Hypothalamus (tissue), 51 donors: ENCODE measurements around the gene TNNI2.

Experiments used
- DNase-seq, 51 donors: peaks; one replicate each; lab custom pipeline; 2025; lab: John Stamatoyannopoulos, UW

The TNNI2 gene

GRCh38 chr11:1857064-1857463 lies 18.3 kb downstream of the TNNI2 start:
- no peak for DNase-seq

DNA sequence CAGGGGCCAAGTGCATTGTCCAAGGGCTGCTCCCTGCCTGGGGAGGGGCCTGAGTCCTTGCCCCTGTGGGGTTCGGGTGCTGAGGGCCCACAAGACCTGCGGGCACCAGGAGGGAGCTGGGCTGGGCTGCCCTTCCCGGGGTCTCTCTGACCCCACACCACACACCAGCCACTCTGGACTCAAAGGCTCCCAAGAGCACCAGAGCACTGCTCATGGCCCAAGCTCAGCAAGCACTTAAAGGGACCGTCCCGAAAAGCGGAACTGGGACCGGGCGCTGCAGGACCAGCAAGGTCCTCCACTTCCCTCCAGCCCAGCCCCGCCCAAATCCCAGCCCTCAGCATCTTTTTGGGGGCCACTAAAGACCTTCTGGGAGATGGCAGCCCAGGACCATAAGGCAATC lies 19.4 kb downstream of the TNNI2 start:
- peak in 1 of 51 donors; percentile 18 for DNase-seq

- no peak for DNase-seq
Observed at GRCh38 chr11:1858576-1858975, 19.8 kb downstream of the TNNI2 start.

GRCh38 chr11:1859004-1859403 lies 20.2 kb downstream of the TNNI2 start:
- no peak for DNase-seq

GRCh38 chr11:1860108-1860507 lies 21.3 kb downstream of the TNNI2 start:
- no peak for DNase-seq

DNA sequence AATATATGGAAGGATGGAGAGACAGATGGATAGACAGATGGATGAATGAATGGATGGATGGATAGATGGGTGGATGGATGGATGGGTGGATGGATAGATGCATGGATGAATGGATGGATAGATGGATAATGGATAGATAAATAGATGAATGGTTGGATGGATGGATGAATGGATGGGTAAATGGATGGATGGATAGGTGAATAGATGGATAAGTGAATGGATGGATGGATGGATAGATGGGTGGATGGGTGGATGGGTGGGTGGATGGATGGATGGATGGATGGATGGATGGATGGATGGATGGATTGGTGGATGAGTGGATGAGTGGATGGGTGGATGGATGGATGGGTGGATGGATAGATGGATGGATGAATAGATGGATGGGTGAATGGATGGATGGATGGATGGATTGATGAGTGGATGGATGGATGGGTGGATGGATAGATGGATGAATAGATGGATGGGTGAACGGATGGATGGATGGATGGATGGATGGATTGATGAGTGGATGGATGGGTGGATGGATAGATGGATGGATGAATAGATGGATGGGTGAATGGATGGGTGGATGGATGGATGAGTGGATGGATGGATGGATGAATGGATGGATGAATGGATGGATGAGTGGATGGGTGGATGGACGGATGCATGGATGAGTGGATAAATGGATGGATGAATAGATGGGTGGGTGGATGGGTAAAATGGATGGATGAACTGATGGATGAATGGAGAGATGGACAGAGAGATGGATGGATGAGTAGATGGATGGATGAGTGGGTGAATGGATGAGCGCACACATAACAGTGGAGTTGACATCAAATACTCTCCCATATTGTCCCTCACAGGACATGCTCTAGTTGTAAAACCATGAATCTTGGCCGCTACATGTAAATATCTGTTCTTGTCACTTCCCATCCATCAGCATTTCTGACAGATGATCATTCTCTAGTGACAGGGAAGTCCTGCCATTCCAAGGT lies 22.9 kb downstream of the TNNI2 start:
- DNase-seq = no peak

- no peak for DNase-seq
Observed at GRCh38 chr11:1862588-1863351, 24.0 kb downstream of the TNNI2 start.

- DNase-seq = peak in 36 of 51 donors; percentile 19 to 78 (median 58)
Observed at GRCh38 chr11:1863352-1864216, 24.8 kb downstream of the TNNI2 start.

DNA sequence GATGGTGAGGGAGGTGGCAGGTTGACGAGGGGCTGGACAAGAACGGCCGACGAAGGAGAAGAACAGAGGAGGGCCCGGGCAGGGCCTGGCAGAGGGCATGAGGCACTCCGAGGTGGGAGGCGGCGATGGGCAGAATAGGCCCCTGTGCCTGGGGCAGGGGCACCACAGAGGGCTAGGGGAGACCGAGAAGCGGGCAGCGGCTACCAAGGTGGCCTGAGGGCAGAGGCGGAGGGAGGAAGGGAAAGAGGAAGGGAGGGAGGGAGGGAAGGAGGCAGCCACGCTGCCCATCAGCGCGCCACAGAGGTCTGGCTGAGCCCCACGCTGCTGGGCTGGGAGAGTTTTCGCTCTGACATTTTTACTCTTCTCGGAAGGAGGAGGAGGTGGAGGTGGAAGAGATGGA lies 25.4 kb downstream of the TNNI2 start:
- no peak for DNase-seq

- DNase-seq = peak in 3 of 51 donors; percentile 30 to 31 (median 31)
Observed at GRCh38 chr11:1864831-1865665, 26.3 kb downstream of the TNNI2 start.

- DNase-seq = no peak
Observed at GRCh38 chr11:1866226-1866625, 27.4 kb downstream of the TNNI2 start.

- no peak for DNase-seq
Observed at GRCh38 chr11:1866776-1867175, 28.0 kb downstream of the TNNI2 start.

DNA sequence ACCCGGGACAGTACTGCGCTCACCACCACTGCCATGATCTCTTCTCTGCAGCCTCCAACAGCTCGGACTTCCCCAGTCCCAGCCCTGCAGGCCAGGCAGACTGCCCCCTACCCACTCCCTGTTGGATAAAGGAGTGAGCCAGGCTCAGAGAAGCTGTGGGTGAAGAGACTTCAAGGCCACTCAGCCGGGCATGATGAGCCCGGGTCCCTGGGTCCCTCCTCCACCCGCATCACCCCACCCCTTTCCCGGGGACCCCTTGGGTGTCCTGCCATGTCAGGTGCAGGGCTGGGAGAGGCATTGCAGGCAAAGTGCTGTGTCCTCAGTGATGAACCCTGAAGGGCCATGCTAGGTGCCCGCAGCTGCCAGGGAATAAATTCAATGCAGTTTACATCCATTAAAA lies 28.6 kb downstream of the TNNI2 start:
- DNase-seq = no peak

DNA sequence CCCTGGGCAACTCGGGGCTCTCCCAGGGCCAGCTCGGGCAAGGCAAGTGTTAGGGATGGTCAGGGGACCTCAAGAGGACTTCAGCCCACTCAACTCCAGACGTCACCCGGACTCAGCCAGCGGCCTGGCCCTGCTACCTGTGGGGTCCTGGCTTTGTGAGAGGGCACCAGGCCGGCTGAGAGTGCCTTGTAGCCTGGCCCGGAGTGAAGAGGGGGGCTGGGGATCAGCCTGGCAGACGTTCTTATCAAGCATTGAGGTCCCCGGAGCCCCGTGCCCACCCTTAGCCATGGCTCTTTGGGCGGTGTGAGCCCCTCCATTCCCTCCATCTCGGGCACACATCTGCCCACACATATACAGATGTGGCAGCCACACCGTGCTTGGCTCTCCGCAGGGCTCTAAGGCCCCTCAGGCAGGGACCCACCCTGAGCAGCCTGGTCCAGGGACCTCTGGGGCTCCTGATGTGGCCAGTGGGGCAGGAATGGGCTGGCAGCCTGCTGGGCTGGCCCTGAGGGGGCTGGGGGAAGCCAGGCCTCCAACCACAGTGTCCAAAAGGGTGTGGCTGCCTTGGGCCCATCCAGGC lies 29.4 kb downstream of the TNNI2 start:
- no peak for DNase-seq

DNA sequence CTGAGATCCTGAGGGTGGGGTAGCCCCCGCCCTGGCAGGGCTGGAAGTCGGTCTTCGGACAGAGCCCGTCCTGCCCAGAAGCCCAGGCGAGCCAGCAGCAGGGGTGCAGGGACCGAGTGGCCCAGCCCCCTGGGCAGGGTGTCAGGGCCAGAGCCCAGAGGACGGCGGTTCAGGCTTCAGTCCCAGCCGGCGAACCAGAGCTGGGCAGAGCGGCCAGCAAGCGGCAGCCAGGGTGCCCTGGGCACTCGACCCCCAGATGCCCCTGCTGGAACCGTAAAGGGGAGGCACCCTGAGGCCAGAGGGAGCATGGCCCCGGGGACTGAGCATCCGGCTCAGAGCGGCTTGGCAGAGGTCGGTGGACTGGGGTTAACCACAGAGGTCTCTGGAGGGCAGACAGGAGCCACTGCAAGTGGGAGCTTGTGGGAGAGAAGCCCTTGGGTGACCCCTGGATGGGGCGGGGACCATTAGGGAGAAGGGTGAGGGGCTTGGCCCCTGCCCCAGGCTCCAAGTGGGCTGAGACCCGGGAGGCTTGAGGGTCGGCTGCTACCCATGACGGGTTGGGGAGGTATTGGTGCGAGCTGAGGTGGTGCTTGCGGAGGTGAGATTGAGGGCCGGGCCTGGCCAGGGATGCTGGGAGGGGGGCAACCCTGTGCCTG lies 30.0 kb downstream of the TNNI2 start:
- no peak for DNase-seq

DNA sequence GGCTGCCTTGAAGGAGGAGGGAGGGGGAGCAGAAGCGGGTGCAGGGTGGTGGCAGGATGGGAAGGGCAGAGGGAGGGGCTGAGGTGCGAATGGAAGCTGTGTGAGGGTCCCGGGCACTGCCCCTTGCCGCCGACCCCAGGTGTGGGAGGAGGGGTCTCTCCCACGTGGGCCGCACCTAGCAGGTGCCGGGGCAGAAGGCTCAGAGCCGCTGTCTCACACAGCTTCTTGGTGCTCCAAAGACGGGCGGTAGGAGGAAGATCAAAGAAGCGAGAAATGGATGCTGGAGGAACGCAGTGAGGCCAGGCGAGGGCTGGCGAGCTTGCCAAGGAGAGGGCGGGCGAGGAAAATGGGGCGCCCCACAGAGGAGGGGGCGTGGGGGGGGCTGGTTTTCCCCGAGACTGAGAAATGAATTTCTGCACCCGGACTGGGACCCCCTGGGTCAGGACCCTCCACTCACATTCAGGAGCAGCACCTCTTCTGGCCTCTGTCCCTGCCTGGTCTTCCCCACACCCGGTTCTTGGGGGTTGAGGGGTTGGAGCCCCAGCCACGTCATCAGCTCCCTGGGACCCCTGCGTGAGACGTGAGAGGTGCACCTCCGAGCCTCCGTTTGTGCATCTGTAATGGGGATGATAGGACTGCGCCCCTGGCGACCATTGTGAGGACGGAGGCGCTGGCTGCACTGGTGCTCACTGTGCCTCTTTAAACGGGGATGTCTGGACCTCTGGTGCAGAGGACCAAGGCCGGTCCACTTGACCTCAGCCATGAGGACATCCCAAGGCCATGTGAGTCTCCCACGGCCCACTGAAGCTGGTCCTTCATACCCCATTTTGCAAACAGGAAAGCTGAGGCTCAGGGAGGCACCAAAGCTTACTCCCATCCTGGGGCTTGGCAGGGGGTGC lies 30.9 kb downstream of the TNNI2 start:
- no peak for DNase-seq

DNA sequence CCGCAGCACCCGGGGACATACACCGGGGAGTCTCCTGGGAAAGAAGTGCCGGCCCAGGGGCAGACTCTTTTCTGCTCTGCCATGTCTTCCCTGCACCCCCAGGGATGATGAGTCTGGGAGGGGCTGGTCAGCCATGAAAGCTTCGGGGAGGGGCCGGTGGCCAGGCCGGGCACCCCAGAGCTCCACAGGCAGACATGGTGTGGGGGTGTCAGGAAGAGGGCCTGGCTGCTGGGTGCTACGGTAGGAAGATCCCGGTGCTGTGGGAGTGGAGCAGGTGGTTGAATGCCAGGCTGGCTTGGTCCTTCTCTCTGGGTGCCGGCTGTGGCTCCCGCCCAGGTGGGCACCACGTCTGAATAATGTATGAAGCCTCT lies 31.5 kb downstream of the TNNI2 start:
- DNase-seq = no peak
